Uterus (tissue), 2 donors: Measurements from ENCODE around the gene CADPS2.

ENCODE experiments used
- POLR2A ChIP-seq, 2 donors: fragments of 450-650 bp; IDR thresholded peaks; one replicate each; pipeline ENCODE4 v1.6.1; 2016; ENCODE audit warnings: antibody characterized with exemption in 2 of 2, mild to moderate bottlenecking in 1 of 2, moderate library complexity in 1 of 2
- TF ChIP-seq, protein P1 (sequence below), 4 experiments: fragments of 200-600 bp in 2 of 4; fragments of 450-650 bp in 2 of 4; sonication (generic) in 2 of 4; IDR thresholded peaks; one replicate each; pipeline ENCODE4 v1.5.1; 2016 to 2019; ENCODE audit warnings: antibody characterized with exemption in 4 of 4, mild to moderate bottlenecking in 2 of 4, moderate library complexity in 1 of 4

DNA sequence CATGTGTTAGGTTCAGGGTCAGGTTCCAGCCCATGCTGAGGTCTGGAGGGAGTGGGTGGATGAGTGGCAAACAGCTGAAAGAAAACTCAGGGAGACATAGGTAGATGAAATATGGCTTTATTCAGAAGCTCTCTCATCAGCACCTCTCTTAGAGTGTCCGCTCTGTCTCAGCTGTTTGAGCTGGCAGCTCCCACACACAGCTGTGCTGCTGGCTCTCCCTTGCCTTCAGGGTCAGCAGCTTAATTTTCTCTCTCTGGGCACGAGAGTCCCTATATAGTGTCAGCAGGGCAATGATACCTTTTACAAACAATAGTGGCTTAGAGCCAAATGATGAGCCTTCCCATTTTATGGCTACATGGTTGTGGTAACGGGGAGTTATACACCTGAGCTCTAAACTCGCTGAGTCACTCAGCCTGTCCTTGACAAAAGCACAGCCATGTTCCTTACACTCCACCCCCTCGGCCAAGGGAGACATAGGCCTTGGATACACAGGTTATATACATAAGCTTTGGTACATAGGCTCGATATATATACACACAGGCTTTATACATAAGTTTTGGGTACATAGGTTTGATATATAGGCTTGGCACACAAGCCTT is 197.8 kb downstream of the CADPS2 start:
- TF ChIP-seq, protein P1, sequence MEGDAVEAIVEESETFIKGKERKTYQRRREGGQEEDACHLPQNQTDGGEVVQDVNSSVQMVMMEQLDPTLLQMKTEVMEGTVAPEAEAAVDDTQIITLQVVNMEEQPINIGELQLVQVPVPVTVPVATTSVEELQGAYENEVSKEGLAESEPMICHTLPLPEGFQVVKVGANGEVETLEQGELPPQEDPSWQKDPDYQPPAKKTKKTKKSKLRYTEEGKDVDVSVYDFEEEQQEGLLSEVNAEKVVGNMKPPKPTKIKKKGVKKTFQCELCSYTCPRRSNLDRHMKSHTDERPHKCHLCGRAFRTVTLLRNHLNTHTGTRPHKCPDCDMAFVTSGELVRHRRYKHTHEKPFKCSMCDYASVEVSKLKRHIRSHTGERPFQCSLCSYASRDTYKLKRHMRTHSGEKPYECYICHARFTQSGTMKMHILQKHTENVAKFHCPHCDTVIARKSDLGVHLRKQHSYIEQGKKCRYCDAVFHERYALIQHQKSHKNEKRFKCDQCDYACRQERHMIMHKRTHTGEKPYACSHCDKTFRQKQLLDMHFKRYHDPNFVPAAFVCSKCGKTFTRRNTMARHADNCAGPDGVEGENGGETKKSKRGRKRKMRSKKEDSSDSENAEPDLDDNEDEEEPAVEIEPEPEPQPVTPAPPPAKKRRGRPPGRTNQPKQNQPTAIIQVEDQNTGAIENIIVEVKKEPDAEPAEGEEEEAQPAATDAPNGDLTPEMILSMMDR (IDR thresholded peaks at IDR 0.05): no peak
- TF ChIP-seq POLR2A (IDR thresholded peaks at IDR 0.05): no peak
